Upper lobe of left lung (tissue), 4 donors: Measurements from ENCODE around the gene DNTT.

Experiments used
- CTCF ChIP-seq, 6 experiments: fragments of 450-650 bp in 4 of 6; fragments of 200-600 bp in 2 of 6; sonication (generic) in 2 of 6; IDR thresholded peaks; one replicate each; pipeline ENCODE4 v1.5.1; 2016 to 2019; ENCODE audit warnings: antibody characterized with exemption in 6 of 6
- EP300 ChIP-seq, 4 donors: sonication (generic); formaldehyde crosslinking; IDR thresholded peaks; one replicate each; pipeline ENCODE4 v1.5.1; 2017; ENCODE audit warnings: antibody characterized with exemption in 4 of 4, control low read depth in 2 of 4
- POLR2A ChIP-seq, 4 donors: fragments of 450-650 bp; IDR thresholded peaks; one replicate each; pipeline ENCODE4 v1.5.1; 2016 to 2017; ENCODE audit warnings: antibody characterized with exemption in 4 of 4, mild to moderate bottlenecking in 2 of 4

DNA sequence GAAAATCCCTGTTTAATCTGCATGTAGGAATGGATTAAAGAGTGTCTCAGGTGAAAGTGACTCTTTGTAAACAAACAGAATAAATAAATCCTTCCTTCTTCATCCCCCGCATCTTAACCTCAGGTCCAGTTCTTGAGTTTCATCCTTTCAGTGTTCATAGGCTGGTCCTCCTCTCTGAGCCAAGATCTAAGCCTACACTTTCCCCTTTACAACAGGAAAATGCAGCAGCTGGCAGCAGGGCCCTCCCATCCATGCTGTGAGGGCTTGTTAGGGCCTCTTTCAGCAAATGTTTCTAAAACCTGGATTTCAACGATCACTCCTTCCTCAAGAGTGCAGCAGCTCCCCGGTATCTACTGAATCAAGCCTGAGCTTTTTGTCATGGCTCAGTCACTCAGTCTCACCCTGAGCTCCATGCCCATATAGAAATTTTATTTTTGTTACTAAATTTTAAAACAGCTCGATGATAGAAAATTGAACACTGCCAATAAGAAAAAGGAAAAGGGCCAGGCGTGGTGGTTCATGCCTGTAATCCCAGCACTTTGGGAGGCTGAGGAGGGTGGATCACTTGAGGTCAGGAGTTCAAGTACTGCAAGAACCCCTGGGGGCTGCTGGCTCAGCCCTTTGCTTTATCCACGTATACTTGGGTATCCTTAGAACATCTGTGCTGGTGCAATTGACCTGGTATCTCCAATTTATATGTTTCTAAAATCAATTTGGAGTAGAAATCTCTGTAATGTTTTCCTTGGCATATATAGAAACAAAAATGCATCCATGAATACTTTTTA, 48.5 kb upstream of the DNTT start:
- TF ChIP-seq CTCF (IDR thresholded peaks at IDR 0.05) (no peak), POLR2A (IDR thresholded peaks at IDR 0.05) (no peak), EP300 (IDR thresholded peaks at IDR 0.05) (no peak)
